ENCODE measurements around the gene STK32C. TPM values are rescaled to one million over a fixed set of nuclear protein-coding genes. Genes with fewer than 3 reads are reported as not detected.

Gene STK32C
- total RNA-seq, 1 donor from 2014 or later: 13.8 TPM

DNA sequence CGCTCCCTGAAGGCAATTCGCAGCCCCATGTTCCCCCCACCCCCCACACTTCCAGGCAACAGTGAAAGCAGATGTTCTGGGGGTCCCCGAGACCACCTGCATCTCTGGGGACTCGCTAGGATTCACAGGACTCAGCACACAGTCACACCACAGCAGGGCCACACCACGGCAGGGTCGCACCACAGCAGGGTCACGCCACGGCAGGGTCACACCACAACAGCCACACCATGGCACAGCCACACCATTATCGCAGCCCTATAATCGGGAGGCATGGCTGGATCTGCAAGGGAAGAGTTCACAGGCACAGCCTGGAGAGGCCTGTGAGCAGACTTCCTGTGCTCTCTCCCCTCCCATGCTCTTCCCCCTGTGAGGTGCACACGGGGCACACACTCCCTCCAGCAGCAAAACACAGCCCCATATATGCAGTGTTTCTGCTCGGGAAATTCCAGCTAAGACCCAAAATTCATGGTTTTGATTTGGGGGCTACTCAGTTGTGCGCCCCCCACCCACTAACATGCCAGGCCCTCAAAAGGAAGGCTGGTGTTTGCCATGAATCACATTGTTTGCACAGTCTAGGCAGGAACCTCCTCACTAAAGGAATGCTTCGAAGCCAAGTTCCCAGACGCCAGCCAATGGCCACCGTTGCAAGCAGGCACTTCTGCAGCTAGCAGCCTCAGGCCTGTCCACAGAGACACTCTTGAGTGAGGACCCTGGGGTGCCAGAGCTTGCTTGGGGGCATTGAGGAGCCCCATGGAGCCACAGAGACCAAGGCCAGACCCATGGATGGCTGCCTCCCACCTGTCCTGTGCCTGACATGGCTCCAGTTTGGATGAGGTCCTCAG, 128.0 kb downstream of the STK32C start:
- ATAC-seq (ENCODE audit: low read depth): no peak
- DNase-seq: no peak
- intact Hi-C loops (cut with micrococcal nuclease): no loop called here
- CTCF ChIA-PET: no interaction called here
- Mint-ChIP-seq H3K36me3 (ENCODE audit: low read depth) (no peaks in the 10 kb centered on the region), H3K9me3 (no peaks in the 10 kb centered on the region), H3K4me3 (no peak overlapping the region), H3K4me1 (peaks cover 12% of the 10 kb centered on the region), H3K27me3 (peaks cover 44% of the 10 kb centered on the region), H3K27ac (no peak overlapping the region)
- TF ChIP-seq, protein P1, sequence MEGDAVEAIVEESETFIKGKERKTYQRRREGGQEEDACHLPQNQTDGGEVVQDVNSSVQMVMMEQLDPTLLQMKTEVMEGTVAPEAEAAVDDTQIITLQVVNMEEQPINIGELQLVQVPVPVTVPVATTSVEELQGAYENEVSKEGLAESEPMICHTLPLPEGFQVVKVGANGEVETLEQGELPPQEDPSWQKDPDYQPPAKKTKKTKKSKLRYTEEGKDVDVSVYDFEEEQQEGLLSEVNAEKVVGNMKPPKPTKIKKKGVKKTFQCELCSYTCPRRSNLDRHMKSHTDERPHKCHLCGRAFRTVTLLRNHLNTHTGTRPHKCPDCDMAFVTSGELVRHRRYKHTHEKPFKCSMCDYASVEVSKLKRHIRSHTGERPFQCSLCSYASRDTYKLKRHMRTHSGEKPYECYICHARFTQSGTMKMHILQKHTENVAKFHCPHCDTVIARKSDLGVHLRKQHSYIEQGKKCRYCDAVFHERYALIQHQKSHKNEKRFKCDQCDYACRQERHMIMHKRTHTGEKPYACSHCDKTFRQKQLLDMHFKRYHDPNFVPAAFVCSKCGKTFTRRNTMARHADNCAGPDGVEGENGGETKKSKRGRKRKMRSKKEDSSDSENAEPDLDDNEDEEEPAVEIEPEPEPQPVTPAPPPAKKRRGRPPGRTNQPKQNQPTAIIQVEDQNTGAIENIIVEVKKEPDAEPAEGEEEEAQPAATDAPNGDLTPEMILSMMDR (IDR thresholded peaks at IDR 0.05): no peak
- POLR2A ChIA-PET: no interaction called here

DNA sequence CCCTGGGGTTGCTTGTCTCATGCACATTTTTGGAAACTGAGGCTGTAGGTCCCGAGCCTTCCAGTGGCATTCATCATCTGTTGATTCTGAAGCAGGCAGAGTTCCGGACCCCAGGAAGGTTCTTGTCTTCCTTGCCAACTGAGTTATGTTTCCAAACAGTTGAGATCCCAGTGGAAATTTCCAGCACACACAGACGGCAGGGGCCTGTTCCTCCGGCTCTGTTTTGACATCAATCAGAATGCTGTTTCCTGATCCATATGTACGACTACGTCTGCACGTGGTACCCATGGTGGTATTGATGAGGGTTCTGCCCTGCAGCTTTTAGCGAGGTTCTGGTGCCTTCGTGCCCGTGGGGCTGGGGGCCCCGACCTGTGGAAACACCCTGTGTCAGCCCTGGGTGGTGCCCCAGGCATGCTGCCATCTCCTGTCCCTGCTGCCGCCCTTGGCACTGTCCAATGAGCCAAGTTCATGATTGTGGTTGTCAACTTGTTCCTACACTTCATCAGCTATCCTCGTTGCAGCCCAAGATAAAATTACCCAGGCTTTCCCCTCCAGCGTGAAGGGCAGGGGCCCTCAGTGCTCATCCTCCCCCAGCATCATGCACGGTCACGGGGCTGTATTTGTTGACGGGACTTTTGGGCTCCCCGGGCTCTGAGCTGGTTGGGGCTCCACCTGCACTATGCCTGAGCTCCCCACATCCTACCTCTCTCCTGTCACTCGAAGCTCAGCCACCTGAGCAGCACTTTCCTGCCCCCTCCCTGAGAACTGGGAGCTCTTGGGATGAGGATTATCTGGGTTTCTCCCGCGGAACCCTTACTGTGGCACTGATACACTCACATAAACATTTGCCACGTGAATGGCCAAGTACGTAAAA, 128.8 kb downstream of the STK32C start:
- Mint-ChIP-seq H3K27me3 (peaks cover 40% of the 10 kb centered on the region), H3K9me3 (no peaks in the 10 kb centered on the region), H3K4me1 (peaks cover 10% of the 10 kb centered on the region), H3K27ac (no peak overlapping the region), H3K4me3 (no peak overlapping the region), H3K36me3 (ENCODE audit: low read depth) (no peaks in the 10 kb centered on the region)
- TF ChIP-seq, protein P1 (IDR thresholded peaks at IDR 0.05): no peak
- intact Hi-C loops (cut with micrococcal nuclease): no loop called here
- no peak for DNase-seq
- CTCF ChIA-PET: no interaction called here
- ATAC-seq (ENCODE audit: low read depth): no peak
- POLR2A ChIA-PET: no interaction called here

DNA sequence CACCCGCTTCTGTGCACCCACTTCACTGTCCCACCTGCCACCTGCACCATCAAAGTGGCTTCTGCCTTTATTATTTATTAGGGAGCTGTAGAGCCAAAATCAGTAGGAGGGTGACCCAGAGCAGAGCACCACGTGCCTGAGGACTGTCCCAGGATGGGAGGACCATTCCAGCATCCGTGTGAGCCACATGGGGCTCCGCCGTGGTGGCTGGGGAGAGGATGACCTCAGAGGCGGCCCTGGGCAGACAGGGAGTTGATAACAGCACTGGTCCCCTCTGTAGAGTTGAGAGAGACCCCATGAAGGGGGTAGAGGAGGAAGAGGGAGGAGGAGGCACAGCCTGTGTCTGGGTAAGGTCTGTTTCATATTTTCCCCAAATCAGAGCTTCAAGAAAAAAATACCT, 129.7 kb downstream of the STK32C start:
- no peak for ATAC-seq (ENCODE audit: low read depth)
- Mint-ChIP-seq H3K27me3 (peaks cover 31% of the 10 kb centered on the region), H3K4me3 (no peak overlapping the region), H3K9me3 (no peaks in the 10 kb centered on the region), H3K36me3 (ENCODE audit: low read depth) (no peaks in the 10 kb centered on the region), H3K27ac (no peak overlapping the region), H3K4me1 (peaks cover 10% of the 10 kb centered on the region)
- CTCF ChIA-PET: no interaction called here
- intact Hi-C loops (cut with micrococcal nuclease): no loop called here
- POLR2A ChIA-PET: no interaction called here
- TF ChIP-seq, protein P1 (IDR thresholded peaks at IDR 0.05): no peak
- no peak for DNase-seq

DNA sequence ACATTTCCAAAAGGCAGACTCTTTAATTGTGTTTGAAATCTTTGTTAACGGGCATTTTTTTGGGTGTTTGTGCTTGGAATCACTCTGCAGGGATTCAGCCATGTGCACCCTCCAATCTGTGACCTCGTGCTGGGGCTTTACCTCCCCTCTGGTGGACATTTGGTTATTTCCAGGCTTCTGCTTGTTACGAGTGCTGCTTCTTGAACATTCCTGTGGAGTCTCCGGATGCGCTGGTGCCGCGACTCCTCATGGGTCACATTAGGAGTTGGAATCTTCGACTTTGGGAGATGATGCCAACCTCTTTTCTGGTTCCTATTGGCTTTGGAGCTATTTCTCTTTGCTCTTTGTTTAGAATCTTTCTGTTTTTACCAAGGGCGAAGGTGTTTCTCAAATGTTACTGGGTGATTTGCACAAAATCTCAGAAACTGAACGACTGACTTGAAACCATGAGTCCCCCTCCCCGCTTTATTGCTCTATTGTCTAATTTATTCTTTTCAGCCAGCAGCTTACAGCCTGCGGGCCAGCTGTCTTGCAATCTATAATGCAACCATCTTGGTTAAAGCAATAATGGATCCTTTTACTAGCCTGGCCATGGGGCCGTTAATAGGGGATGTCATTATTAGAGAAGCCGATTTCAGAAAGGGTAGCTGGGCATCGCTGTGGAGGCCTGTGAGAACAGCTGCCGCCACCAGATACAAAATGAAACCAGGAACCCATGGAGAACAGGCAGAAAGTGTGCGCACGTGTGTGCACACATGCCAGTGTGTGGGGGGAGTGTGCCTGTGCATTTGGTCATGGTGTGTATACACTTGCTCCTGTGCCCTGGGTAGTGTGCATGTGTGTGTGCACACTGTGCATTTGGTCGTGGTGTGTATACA, 130.9 kb downstream of the STK32C start:
- intact Hi-C loops (cut with micrococcal nuclease): no loop called here
- no peaks in the 10 kb centered on the region for H3K36me3 Mint-ChIP-seq (ENCODE audit: low read depth)
- no peak overlapping the region for H3K27ac Mint-ChIP-seq
- TF ChIP-seq, protein P1 (IDR thresholded peaks at IDR 0.05): no peak
- peaks cover 10% of the 10 kb centered on the region for H3K4me1 Mint-ChIP-seq
- no peak for ATAC-seq (ENCODE audit: low read depth)
- H3K27me3 Mint-ChIP-seq: peaks cover 29% of the 10 kb centered on the region
- no peaks in the 10 kb centered on the region for H3K9me3 Mint-ChIP-seq
- POLR2A ChIA-PET: no interaction called here
- no peak overlapping the region for H3K4me3 Mint-ChIP-seq
- CTCF ChIA-PET: no interaction called here
- DNase-seq: no peak
